HG03442 (cell line): Measurements from ENCODE around the gene PRKACA.
"Not testable (repeated sequence)": the region's sequence is repeated elsewhere in the genome, so short reads cannot be mapped to it uniquely, and the experiment has no call there.

Experiments used
- ATAC-seq: cut with Tn5 transposase; IDR thresholded peaks from one replicate; pipeline ENCODE4 v1.9.1; 2021; ENCODE audit warnings: mild to moderate bottlenecking, moderate library complexity; ENCODE audit not compliant: unreplicated experiment

The PRKACA gene

DNA sequence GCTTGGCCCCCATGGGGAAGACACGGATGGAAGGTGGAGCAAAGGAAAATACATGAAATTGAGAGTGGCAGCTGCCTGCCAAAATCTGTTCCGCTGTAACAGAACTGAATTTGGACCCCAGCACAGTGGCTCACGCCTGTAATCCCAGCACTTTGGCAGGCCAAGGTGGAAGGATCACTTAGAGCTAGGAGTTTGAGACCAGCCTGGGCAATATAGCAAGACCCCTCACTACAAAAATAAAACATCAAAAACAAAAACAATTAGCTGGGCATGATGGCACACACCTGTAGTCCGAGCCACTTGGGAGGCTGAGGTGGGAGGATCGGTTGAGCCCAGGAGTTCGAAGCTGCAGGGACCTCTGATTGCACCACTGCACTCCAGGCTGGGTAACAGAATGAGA is 65.1 kb downstream of the PRKACA start:
- no peak for ATAC-seq

- ATAC-seq, result no peak
Observed at GRCh38 chr19:14051980-14052379, 65.6 kb downstream of the PRKACA start.

- not testable (repeated sequence) for ATAC-seq
Observed at GRCh38 chr19:14050961-14051360, 66.6 kb downstream of the PRKACA start.

DNA sequence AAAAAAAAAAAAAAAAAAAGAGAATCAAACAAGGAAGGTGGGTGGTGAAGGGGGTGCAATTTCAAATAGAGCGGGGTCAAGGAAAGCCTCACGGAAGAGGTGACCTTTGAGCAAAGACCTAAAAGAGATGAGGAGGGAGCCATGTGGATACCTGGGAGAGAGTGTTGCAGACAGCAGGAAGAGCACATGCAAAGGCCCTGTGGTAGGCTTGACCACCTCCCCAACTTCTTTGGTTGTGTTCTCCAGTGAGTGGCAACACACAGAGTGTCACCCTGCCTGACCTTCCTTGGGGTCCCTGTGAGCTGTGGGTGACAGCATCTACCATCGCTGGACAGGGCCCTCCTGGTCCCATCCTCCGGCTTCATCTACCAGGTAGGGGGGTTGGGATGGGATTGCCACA is 67.0 kb downstream of the PRKACA start:
- no peak for ATAC-seq

DNA sequence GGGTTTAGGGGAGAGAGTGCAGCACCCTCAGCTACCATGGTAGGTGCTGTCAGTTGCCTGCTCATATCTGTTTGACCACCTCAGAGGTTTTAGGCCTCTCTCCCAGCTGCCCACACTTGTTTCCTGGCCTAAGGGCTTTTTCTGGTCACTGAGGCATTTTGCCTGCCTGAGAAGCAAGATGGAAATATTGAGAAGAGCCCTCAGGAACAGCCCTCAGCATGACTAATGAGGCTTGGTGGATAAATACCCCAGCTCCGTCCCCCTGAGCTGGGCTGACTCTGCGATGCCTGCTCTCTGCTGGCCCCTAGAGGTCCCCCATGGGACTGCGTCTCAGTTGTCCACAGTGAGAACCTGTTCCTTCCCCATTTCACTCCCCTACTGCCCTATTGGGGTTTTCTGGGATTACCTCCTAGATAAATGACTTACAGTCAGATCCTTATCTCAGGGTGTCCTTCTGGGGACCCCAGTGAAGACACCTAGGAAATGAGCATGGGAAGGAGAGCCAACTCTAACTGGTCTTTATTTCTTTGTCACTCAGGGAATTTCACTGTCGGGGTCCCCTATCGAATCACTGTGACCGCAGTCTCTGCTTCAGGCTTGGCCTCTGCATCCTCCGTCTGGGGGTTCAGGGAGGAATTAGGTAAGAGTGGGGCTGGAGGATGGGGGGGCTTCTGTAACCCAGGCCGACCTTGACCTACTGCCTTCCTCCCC is 69.0 kb downstream of the PRKACA start:
- no peak for ATAC-seq

GRCh38 chr19:14047866-14048265 is 69.7 kb downstream of the PRKACA start:
- ATAC-seq, result not testable (repeated sequence)

GRCh38 chr19:14042659-14043608 is 74.6 kb downstream of the PRKACA start:
- not testable (repeated sequence) for ATAC-seq
